ENCODE results near the gene MT1G.
"Not testable (repeated sequence)": the region's sequence is repeated elsewhere in the genome, so short reads cannot be mapped to it uniquely, and the experiment has no call there.

Gene MT1G

GRCh38 chr16:56621665-56622445, 46.0 kb downstream of the MT1G start:
- not testable (repeated sequence) for DNase-seq (ENCODE audit: low read depth in 2 of 2, low spot score in 1 of 2)

- DNase-seq (ENCODE audit: low read depth in 2 of 2, low spot score in 1 of 2): no peak
These were observed 47.4 kb downstream of the MT1G start for GRCh38 chr16:56620339-56620897.

GRCh38 chr16:56618138-56618537, 49.7 kb downstream of the MT1G start:
- no peak for DNase-seq (ENCODE audit: low read depth in 2 of 2, low spot score in 1 of 2)

- no peak for DNase-seq (ENCODE audit: low read depth in 2 of 2, low spot score in 1 of 2)
These were observed 50.4 kb downstream of the MT1G start for GRCh38 chr16:56617212-56618085.
